ENCODE measurements around the gene TMEM245. TPM values are rescaled to one million over a fixed set of nuclear protein-coding genes. Genes with fewer than 3 reads are reported as not detected.

TMEM245 gene
- total RNA-seq, 1 experiment from 2014 or later = 110 TPM

DNA sequence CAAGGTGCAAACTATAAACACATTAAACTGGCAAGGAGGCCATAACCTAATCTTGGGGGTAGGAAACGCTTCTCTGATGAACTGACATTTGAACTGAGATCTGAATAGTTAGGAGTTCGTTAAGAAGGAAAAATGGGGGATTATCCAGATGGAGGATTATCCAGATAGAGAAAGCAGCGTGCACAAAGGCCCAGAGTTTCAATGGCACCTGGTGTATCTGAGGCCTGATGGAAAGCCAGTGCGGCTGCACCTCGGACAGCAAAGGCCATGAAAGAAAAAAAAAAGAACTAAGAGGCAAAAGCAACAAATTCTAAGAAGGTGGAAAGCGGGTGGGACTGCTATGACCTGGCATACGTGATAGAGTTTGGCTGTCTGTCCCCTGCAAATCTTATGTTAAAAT lies 93.4 kb downstream of the TMEM245 start:
- Histone ChIP-seq H3K36me3 (ENCODE audit: control insufficient read depth, insufficient read depth, low read length) (peaks cover 1% of the 10 kb centered on the region; the same call in 1 of the 2 replicates), H3K4me3 (ENCODE audit: low read depth, low read length) (no peak overlapping the region), H3K4me1 (0 out of 2 replicates have a peak, but pooled peaks cover 5% of the 10 kb centered on the region), H3K27me3 (replicated peaks; ENCODE audit: control insufficient read depth, insufficient read depth, low read length) (no peaks in the 10 kb centered on the region), H3K9me3 (no peaks in the 10 kb centered on the region)
- BruUV-seq (replicated peaks) = no TSS peak
- ChIA-PET POLR2A (no interaction called here), CTCF (no interaction called here)
- H3K27me3 Mint-ChIP-seq (ENCODE audit: insufficient read depth, unreplicated experiment) = no peaks in the 10 kb centered on the region
- H3K4me1 Mint-ChIP-seq (ENCODE audit: low read depth, unreplicated experiment) = peaks cover 19% of the 10 kb centered on the region
- TF ChIP-seq, protein P1, sequence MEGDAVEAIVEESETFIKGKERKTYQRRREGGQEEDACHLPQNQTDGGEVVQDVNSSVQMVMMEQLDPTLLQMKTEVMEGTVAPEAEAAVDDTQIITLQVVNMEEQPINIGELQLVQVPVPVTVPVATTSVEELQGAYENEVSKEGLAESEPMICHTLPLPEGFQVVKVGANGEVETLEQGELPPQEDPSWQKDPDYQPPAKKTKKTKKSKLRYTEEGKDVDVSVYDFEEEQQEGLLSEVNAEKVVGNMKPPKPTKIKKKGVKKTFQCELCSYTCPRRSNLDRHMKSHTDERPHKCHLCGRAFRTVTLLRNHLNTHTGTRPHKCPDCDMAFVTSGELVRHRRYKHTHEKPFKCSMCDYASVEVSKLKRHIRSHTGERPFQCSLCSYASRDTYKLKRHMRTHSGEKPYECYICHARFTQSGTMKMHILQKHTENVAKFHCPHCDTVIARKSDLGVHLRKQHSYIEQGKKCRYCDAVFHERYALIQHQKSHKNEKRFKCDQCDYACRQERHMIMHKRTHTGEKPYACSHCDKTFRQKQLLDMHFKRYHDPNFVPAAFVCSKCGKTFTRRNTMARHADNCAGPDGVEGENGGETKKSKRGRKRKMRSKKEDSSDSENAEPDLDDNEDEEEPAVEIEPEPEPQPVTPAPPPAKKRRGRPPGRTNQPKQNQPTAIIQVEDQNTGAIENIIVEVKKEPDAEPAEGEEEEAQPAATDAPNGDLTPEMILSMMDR (IDR thresholded peaks at IDR 0.05; ENCODE audit: insufficient read depth in 1 of 2, low read depth in 1 of 2, low read length in 1 of 2, severe bottlenecking in 1 of 2, unreplicated experiment in 1 of 2) = no peak
- peaks cover 72% of the 10 kb centered on the region for H3K36me3 Mint-ChIP-seq (ENCODE audit: insufficient read depth, unreplicated experiment)
- DNase-seq = no peak
- no peaks in the 10 kb centered on the region for H3K9me3 Mint-ChIP-seq (ENCODE audit: unreplicated experiment)
- intact Hi-C loops (cut with micrococcal nuclease; ENCODE audit: unreplicated experiment) = no loop called here
- H3K4me3 Mint-ChIP-seq (ENCODE audit: unreplicated experiment) = no peak overlapping the region
- no peak overlapping the region for H3K27ac Mint-ChIP-seq (ENCODE audit: unreplicated experiment)

GRCh38 chr9:109022873-109023272 lies 96.9 kb downstream of the TMEM245 start:
- no peak for DNase-seq
- Histone ChIP-seq H3K36me3 (ENCODE audit: control insufficient read depth, insufficient read depth, low read length) (no peaks in the 10 kb centered on the region; the same call in 1 of the 2 replicates), H3K4me1 (0 out of 2 replicates have a peak, but pooled peaks cover 5% of the 10 kb centered on the region)

DNA sequence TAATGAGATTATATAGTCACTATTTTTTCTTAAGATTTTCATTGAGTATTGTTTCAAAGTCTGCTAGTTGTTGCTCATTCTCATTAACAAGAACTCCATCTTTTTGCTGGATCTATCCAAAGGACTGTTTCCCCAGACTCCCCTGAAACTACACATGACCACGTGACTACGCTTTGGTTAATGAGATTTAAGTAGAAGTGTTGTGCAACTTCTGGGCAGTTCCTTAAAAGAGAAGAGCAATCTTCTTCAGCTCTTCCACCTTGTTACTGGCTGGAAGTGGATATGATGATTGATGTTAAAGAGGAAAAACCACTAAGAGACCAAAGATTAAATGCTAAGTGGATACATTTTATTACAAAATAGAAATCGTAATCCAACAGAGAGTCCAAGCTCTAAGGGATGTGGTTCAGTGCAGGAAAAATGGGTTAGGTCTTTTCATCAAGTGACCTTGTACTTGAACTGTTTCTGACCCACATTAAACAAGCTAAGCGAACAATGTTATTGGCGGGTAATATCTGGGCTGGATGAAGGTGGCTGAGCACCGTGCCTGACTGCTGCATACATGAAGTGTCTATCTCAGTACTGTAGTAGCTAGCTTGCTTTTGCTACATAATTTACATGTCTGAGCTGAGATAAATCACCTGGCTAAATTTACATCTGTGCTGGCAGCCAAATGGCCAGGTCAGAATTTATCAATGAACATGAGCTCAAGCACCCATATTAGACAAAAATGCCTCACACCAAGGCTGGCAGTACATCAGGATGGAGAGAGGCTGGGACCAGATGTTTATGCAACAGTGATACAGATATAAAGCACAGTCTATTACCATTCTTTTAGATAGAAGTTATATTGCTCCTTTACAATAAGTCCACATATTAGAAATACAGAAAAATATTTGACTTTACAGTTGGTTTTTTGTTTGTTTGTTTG lies 98.9 kb downstream of the TMEM245 start:
- no TSS peak for BruUV-seq (replicated peaks)
- CTCF ChIA-PET = no interaction called here
- POLR2A ChIA-PET = no interaction called here

More at GRCh38 chr9:109022873-109023272, 96.9 kb downstream of the TMEM245 start:
- H3K9me3 Mint-ChIP-seq (ENCODE audit: unreplicated experiment) = no peaks in the 10 kb centered on the region
- CTCF ChIA-PET = no interaction called here
- H3K4me3 Mint-ChIP-seq (ENCODE audit: unreplicated experiment) = no peak overlapping the region
- H3K27me3 Mint-ChIP-seq (ENCODE audit: insufficient read depth, unreplicated experiment) = no peaks in the 10 kb centered on the region
- peaks cover 79% of the 10 kb centered on the region for H3K36me3 Mint-ChIP-seq (ENCODE audit: insufficient read depth, unreplicated experiment)
- H3K4me1 Mint-ChIP-seq (ENCODE audit: low read depth, unreplicated experiment) = peaks cover 19% of the 10 kb centered on the region
- POLR2A ChIA-PET = no interaction called here
- no peak overlapping the region for H3K27ac Mint-ChIP-seq (ENCODE audit: unreplicated experiment)
- intact Hi-C loops (cut with micrococcal nuclease; ENCODE audit: unreplicated experiment) = no loop called here
- BruUV-seq (replicated peaks) = no TSS peak
- TF ChIP-seq, protein P1 (IDR thresholded peaks at IDR 0.05; ENCODE audit: insufficient read depth in 1 of 2, low read depth in 1 of 2, low read length in 1 of 2, severe bottlenecking in 1 of 2, unreplicated experiment in 1 of 2) = no peak
- H3K27me3 ChIP-seq (replicated peaks; ENCODE audit: control insufficient read depth, insufficient read depth, low read length) = no peaks in the 10 kb centered on the region
- no peak overlapping the region for H3K4me3 ChIP-seq (ENCODE audit: low read depth, low read length)
- H3K9me3 ChIP-seq = no peaks in the 10 kb centered on the region

More for the DNA sequence above, 98.9 kb downstream of the TMEM245 start:
- no peak overlapping the region for H3K27ac Mint-ChIP-seq (ENCODE audit: unreplicated experiment)
- no peaks in the 10 kb centered on the region for H3K9me3 Mint-ChIP-seq (ENCODE audit: unreplicated experiment)
- TF ChIP-seq, protein P1 (IDR thresholded peaks at IDR 0.05; ENCODE audit: insufficient read depth in 1 of 2, low read depth in 1 of 2, low read length in 1 of 2, severe bottlenecking in 1 of 2, unreplicated experiment in 1 of 2) = no peak
- H3K4me3 Mint-ChIP-seq (ENCODE audit: unreplicated experiment) = no peak overlapping the region
- H3K27me3 ChIP-seq (replicated peaks; ENCODE audit: control insufficient read depth, insufficient read depth, low read length) = no peaks in the 10 kb centered on the region
- H3K4me1 Mint-ChIP-seq (ENCODE audit: low read depth, unreplicated experiment) = peaks cover 9% of the 10 kb centered on the region
- no peaks in the 10 kb centered on the region for H3K27me3 Mint-ChIP-seq (ENCODE audit: insufficient read depth, unreplicated experiment)
- peaks cover 17% of the 10 kb centered on the region; the same call in 1 of the 2 replicates for H3K4me1 ChIP-seq
- peaks cover 64% of the 10 kb centered on the region for H3K36me3 Mint-ChIP-seq (ENCODE audit: insufficient read depth, unreplicated experiment)
- no peaks in the 10 kb centered on the region for H3K9me3 ChIP-seq
- intact Hi-C loops (cut with micrococcal nuclease; ENCODE audit: unreplicated experiment) = no loop called here
- H3K4me3 ChIP-seq (ENCODE audit: low read depth, low read length) = no peak overlapping the region
- H3K36me3 ChIP-seq (ENCODE audit: control insufficient read depth, insufficient read depth, low read length) = no peaks in the 10 kb centered on the region; the same call in 1 of the 2 replicates
- no peak for DNase-seq
